Measurements from ENCODE around the gene SIRT2.
"Not testable (repeated sequence)": the region's sequence is repeated elsewhere in the genome, so short reads cannot be mapped to it uniquely, and the experiment has no call there.

Gene SIRT2

DNA sequence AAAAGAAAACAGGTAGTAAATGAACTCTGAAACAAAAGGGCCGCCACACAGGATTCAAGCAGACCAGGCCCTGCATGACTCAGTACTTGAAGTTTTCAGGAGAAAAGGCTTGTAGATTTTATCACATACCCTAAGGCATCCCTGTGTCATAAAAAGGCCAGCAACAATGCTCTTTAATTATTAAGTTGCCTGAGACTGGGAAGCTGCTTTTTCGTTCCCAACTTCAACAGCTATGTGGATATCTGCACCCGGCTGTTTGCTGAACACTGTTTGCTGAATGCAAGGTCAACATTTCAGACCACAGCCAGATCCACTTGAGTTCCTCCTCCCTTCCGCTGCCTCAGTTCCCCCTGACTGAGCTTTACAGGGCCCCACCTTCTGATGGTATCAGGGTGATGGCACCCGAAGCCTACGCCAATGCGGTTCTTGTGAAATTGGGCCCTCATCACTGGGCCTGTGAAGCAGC lies 61.7 kb downstream of the SIRT2 start:
- Histone ChIP-seq H3K9ac (ENCODE audit: low read depth, low read length) (no peak overlapping the region), H3K27ac (ENCODE audit: low read length) (no peak overlapping the region), H3K4me1 (ENCODE audit: insufficient read depth, low read length) (no peaks in the 10 kb centered on the region)

DNA sequence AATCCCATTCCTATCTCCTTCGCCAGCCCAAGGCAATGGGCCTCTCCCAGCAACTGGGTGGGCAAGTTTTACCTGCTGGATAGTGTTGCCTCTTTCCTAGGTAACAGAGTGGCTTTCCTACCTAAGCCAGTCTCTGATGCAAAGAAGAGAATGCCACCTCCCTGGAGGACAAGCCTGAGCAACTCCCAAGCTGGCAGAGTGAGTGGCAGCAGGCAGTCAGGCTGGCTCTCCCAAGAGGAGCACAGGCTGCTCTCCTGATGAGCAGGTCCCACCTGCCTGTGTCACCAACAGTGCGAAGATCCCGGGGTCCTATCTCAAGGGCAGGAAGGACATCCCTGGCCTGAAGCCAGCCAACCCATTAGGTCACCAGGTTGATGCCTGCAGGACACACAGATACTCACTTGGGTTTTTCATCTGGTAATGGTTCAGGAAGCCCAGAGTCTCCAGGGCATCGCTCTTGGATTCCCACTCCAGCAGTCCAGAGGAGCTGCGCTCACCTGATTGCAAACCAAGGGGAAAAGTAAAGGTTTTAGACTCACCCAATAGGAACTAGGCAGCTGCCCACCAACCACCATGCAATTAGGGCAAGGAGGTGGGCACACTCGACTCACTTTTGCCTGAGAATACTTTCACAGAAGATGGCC lies 62.3 kb downstream of the SIRT2 start:
- Histone ChIP-seq H3K4me3 (ENCODE audit: low read length) (no peak overlapping the region), H3K27ac (ENCODE audit: low read length) (no peak overlapping the region), H3K9me3 (ENCODE audit: insufficient read depth, low read depth, low read length) (no peaks in the 10 kb centered on the region), H3K36me3 (ENCODE audit: insufficient read depth, low read depth, low read length) (peaks cover 67% of the 10 kb centered on the region), H3K4me1 (ENCODE audit: insufficient read depth, low read length) (no peaks in the 10 kb centered on the region), H3K27me3 (ENCODE audit: insufficient read depth, low read length) (no peaks in the 10 kb centered on the region), H3K9ac (ENCODE audit: low read depth, low read length) (no peak overlapping the region)

More for the DNA sequence above, 61.7 kb downstream of the SIRT2 start:
- H3K36me3 ChIP-seq (ENCODE audit: insufficient read depth, low read depth, low read length), result peaks cover 73% of the 10 kb centered on the region
- no peaks in the 10 kb centered on the region for H3K9me3 ChIP-seq (ENCODE audit: insufficient read depth, low read depth, low read length)
- no peaks in the 10 kb centered on the region for H3K27me3 ChIP-seq (ENCODE audit: insufficient read depth, low read length)
- H3K4me3 ChIP-seq (ENCODE audit: low read length), result no peak overlapping the region

DNA sequence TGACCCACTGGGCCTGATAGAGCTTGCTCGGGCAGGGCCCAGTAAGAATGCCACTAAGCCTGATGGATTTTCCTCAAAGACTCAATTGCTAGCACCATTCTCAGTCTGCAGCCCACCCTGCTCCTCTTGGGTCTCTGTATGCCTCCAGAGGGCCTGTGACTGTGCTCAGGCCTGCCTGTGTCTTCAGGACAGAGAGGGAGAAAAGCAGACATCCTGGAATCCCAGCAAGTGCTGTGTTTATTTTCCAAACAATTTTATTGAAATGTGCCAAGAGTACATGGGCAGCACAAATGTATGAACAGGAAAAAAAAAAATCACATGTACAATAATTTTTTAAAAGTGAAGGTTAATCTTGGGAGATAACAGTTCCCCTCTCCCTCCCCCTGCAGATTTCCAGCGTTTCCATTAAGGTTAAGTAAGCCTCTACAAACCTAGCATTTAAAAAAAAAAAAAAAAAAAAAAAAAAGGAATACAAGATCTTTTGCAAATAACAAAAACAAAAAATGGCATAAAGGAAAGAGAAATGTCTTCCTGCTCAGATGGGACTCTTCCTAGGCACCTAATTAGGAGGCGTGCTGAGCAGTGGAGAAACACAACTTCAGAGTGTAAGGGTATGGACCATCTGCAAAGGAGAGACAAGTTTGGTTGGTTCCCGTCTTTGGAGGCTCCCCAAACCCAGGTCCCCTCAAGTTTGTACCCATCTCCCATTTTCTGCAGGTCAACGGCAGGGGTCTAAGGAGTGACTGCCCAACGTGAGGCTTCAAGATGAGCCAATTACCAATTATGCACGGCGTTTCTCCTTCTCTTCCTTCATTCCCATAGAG lies 63.0 kb downstream of the SIRT2 start:
- H3K36me3 ChIP-seq (ENCODE audit: insufficient read depth, low read depth, low read length), result peaks cover 60% of the 10 kb centered on the region
- no peak overlapping the region for H3K4me3 ChIP-seq (ENCODE audit: low read length)
- H3K27ac ChIP-seq (ENCODE audit: low read length), result no peak overlapping the region
- H3K9ac ChIP-seq (ENCODE audit: low read depth, low read length), result no peak overlapping the region
- H3K9me3 ChIP-seq (ENCODE audit: insufficient read depth, low read depth, low read length), result no peaks in the 10 kb centered on the region
- no peaks in the 10 kb centered on the region for H3K27me3 ChIP-seq (ENCODE audit: insufficient read depth, low read length)
- H3K4me1 ChIP-seq (ENCODE audit: insufficient read depth, low read length), result no peaks in the 10 kb centered on the region

DNA sequence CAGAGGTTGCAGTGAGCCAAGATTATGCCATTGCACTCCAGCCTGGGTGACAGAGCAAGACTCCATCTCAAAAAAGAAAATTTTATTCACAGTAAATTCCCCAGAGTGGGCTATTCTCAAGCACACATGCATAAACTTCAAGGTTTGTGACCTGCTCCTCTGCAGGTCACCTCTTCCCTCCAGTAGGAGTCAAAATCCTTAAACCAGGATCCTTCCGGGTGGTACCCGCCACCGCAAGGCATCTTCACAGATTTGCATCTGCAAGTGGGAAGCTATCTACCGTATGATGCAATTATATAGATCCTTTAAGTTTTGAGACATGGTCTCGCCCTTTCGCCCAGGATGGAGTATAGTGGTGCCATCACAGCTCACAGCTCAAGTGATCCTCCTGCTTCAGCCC lies 64.8 kb downstream of the SIRT2 start:
- no peak overlapping the region for H3K27ac ChIP-seq (ENCODE audit: low read length)
- H3K9ac ChIP-seq (ENCODE audit: low read depth, low read length), result no peak overlapping the region
- no peaks in the 10 kb centered on the region for H3K9me3 ChIP-seq (ENCODE audit: insufficient read depth, low read depth, low read length)
- H3K4me3 ChIP-seq (ENCODE audit: low read length), result no peak overlapping the region
- H3K27me3 ChIP-seq (ENCODE audit: insufficient read depth, low read length), result no peaks in the 10 kb centered on the region
- H3K36me3 ChIP-seq (ENCODE audit: insufficient read depth, low read depth, low read length), result peaks cover 54% of the 10 kb centered on the region
- H3K4me1 ChIP-seq (ENCODE audit: insufficient read depth, low read length), result peaks cover 3% of the 10 kb centered on the region; the same call in 1 of the 2 replicates

DNA sequence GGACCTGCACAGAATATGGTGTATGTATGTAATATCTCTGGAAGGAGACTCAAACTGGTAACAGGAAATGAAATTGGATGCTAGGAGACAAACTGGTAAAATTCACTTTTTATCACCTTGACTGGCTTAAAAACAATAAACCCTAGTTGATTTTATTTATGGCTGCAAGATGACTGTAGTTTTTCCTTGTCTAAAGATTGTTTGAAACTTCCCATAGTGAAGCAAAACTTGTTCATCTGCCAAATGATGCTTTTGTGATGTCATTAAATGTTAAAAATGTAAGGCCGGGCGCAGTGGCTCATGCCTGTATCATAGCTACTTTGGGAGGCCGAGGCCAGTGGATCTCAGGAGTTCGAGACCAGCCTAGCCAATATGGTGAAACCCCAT lies 65.3 kb downstream of the SIRT2 start:
- H3K9ac ChIP-seq (ENCODE audit: low read depth, low read length), result no peak overlapping the region
- H3K27ac ChIP-seq (ENCODE audit: low read length), result no peak overlapping the region
- H3K9me3 ChIP-seq (ENCODE audit: insufficient read depth, low read depth, low read length), result no peaks in the 10 kb centered on the region
- H3K4me3 ChIP-seq (ENCODE audit: low read length), result no peak overlapping the region
- peaks cover 3% of the 10 kb centered on the region; the same call in 1 of the 2 replicates for H3K4me1 ChIP-seq (ENCODE audit: insufficient read depth, low read length)
- no peaks in the 10 kb centered on the region for H3K27me3 ChIP-seq (ENCODE audit: insufficient read depth, low read length)
- peaks cover 53% of the 10 kb centered on the region for H3K36me3 ChIP-seq (ENCODE audit: insufficient read depth, low read depth, low read length)

DNA sequence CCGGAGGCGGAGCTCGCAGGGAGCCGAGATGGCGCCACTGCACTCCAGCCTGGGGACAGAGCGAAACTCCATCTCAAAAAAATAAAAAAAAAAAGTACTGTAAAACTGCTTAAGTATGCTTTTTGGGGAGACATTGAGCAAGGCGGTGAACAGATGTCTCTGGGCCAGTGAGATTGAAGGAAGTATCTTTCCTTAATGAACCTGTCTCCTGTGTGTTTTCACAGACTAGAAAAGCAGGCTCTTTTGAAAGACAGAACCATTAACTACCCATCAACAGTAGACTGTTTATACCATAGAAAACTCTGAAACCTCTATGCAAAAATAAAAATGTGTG lies 66.4 kb downstream of the SIRT2 start:
- H3K27ac ChIP-seq (ENCODE audit: low read length), result no peak overlapping the region
- H3K4me1 ChIP-seq (ENCODE audit: insufficient read depth, low read length), result peaks cover 3% of the 10 kb centered on the region; the same call in 1 of the 2 replicates
- no peaks in the 10 kb centered on the region for H3K9me3 ChIP-seq (ENCODE audit: insufficient read depth, low read depth, low read length)
- H3K4me3 ChIP-seq (ENCODE audit: low read length), result no peak overlapping the region
- H3K27me3 ChIP-seq (ENCODE audit: insufficient read depth, low read length), result no peaks in the 10 kb centered on the region
- H3K9ac ChIP-seq (ENCODE audit: low read depth, low read length), result no peak overlapping the region
- peaks cover 47% of the 10 kb centered on the region for H3K36me3 ChIP-seq (ENCODE audit: insufficient read depth, low read depth, low read length)

DNA sequence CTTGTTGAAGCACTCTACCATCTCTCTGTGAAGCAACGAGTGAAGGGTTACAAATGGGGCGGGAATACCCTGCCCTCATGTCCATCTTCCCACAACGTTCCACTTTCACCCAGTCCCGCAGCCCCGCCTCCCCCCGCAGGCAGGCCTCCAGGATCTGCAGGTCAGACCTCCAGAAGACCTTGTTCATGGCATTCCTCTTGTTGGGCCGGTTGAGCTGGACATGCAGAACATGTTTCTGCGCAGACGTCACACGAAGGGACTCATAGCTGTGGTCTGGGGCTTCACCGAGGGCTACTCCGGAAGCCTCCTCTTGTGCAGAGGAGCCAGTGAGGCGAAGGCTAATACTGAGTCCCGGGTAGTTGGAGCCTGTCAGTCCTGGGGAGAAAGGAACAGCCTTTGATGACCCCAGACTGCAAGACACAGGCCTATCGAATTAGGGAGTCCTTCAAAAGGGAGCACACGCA lies 68.2 kb downstream of the SIRT2 start:
- Histone ChIP-seq H3K9me3 (ENCODE audit: insufficient read depth, low read depth, low read length) (no peaks in the 10 kb centered on the region), H3K36me3 (ENCODE audit: insufficient read depth, low read depth, low read length) (peaks cover 38% of the 10 kb centered on the region), H3K4me1 (ENCODE audit: insufficient read depth, low read length) (peaks cover 6% of the 10 kb centered on the region; the same call in 1 of the 2 replicates), H3K4me3 (ENCODE audit: low read length) (peak overlapping the region; percentile 84), H3K27ac (ENCODE audit: low read length) (no peak overlapping the region), H3K27me3 (ENCODE audit: insufficient read depth, low read length) (no peaks in the 10 kb centered on the region), H3K9ac (ENCODE audit: low read depth, low read length) (peak overlapping the region; percentile 88)

DNA sequence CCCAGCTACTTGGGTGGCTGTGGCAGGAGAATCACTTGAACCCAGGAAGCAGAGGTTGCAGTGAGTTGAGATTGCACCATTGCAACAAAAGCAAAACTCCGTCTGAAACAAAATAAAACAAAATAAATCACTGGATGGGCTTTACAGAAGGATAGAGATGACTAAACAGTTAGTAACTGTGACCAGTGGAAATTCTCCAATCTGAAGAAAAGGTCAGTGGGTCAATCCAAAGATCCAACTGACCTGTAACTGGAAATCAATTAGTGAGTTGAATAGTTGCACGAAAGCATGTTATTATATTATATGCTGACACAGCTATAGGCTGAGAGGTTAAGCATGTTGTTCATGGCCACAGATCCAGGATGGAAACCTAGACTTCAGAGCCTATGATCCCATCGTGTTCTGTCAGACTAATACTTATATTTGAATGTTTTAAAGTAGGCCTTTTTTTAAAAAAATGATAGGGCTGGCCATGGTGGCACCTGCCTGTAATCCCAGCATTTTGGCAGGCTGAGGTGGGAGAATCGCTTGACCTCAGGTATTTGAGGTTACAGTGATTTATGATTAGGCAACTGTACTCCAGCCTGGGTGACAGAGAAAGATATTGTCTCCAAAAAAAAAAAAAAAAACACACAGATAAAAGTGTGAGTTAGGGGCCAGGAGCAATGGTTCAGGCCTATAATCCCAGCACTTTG lies 69.2 kb downstream of the SIRT2 start:
- H3K9ac ChIP-seq (ENCODE audit: low read depth, low read length), result no peak overlapping the region
- peaks cover 28% of the 10 kb centered on the region for H3K36me3 ChIP-seq (ENCODE audit: insufficient read depth, low read depth, low read length)
- no peak overlapping the region; the same call in 1 of the 2 replicates for H3K4me3 ChIP-seq (ENCODE audit: low read length)

DNA sequence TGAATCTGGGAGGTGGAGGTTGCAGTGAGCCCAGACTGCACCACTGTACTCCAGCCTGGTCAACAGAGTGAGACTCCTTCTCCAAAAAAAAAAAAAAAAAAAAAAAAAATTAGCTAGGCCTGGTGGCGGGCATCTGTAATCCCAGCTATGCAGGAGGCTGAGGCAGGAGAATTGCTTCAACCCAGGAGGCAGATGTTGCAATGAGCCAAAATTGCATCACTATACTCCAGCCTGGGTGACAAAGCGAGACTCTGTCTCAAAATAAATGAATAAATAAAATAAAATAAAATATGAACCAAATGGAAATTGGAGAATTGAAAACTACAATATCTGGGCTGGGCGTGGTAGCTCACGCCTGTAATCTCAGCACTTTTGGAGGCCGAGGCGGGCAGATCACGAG lies 70.2 kb downstream of the SIRT2 start:
- not testable (repeated sequence) for H3K9ac ChIP-seq (ENCODE audit: low read depth, low read length); H3K27me3 ChIP-seq (ENCODE audit: insufficient read depth, low read length); H3K27ac ChIP-seq (ENCODE audit: low read length); H3K9me3 ChIP-seq (ENCODE audit: insufficient read depth, low read depth, low read length); H3K4me3 ChIP-seq (ENCODE audit: low read length)
- Histone ChIP-seq H3K4me1 (ENCODE audit: insufficient read depth, low read length) (peaks cover 11% of the 10 kb centered on the region), H3K36me3 (ENCODE audit: insufficient read depth, low read depth, low read length) (peaks cover 28% of the 10 kb centered on the region)

More for the DNA sequence above, 69.2 kb downstream of the SIRT2 start:
- no peak overlapping the region for H3K27ac ChIP-seq (ENCODE audit: low read length)
- H3K4me1 ChIP-seq (ENCODE audit: insufficient read depth, low read length), result peaks cover 6% of the 10 kb centered on the region; the same call in 1 of the 2 replicates
- H3K27me3 ChIP-seq (ENCODE audit: insufficient read depth, low read length), result no peaks in the 10 kb centered on the region
- no peaks in the 10 kb centered on the region for H3K9me3 ChIP-seq (ENCODE audit: insufficient read depth, low read depth, low read length)

Data from iPS-20b (cell line).